Fibroblast of skin of left quadriceps (primary cell): ENCODE results near the gene SLC43A2.
"Not testable (repeated sequence)": the region's sequence is repeated elsewhere in the genome, so short reads cannot be mapped to it uniquely, and the experiment has no call there.

ENCODE experiments used
- DNase-seq, 2 experiments: peaks; one replicate each; pipeline ENCODE4 v3.0.0-alpha.2; 2013; ENCODE audit warnings: low read depth in 2 of 2

SLC43A2 gene

GRCh38 chr17:1590029-1590746 is 38.4 kb downstream of the SLC43A2 start:
- peak; percentile 33 to 45 for DNase-seq

GRCh38 chr17:1588821-1589585 is 39.6 kb downstream of the SLC43A2 start:
- no peak for DNase-seq

GRCh38 chr17:1584167-1584566 is 44.5 kb downstream of the SLC43A2 start:
- no peak for DNase-seq

- no peak for DNase-seq
Observed at GRCh38 chr17:1583556-1583955, 45.1 kb downstream of the SLC43A2 start.

- no peak for DNase-seq
Observed at GRCh38 chr17:1582374-1582773, 46.3 kb downstream of the SLC43A2 start.

GRCh38 chr17:1580979-1581676 is 47.5 kb downstream of the SLC43A2 start:
- no peak for DNase-seq

GRCh38 chr17:1578029-1578428 is 50.6 kb downstream of the SLC43A2 start:
- no peak for DNase-seq

- no peak for DNase-seq
Observed at GRCh38 chr17:1577583-1578013, 51.0 kb downstream of the SLC43A2 start.

GRCh38 chr17:1577182-1577581 is 51.5 kb downstream of the SLC43A2 start:
- peak; percentile 67 to 69 for DNase-seq

- no peak for DNase-seq
Observed at GRCh38 chr17:1576500-1576899, 52.1 kb downstream of the SLC43A2 start.

GRCh38 chr17:1574697-1575471 is 53.8 kb downstream of the SLC43A2 start:
- DNase-seq = no peak

- peak; percentile 25 to 26 for DNase-seq
Observed at GRCh38 chr17:1573932-1574696, 54.5 kb downstream of the SLC43A2 start.

- DNase-seq = not testable (repeated sequence)
Observed at GRCh38 chr17:1572646-1573045, 56.0 kb downstream of the SLC43A2 start.

GRCh38 chr17:1571341-1571704 is 57.3 kb downstream of the SLC43A2 start:
- DNase-seq = no peak

- DNase-seq = no peak
Observed at GRCh38 chr17:1568950-1569810, 59.5 kb downstream of the SLC43A2 start.

GRCh38 chr17:1566505-1567199 is 62.0 kb downstream of the SLC43A2 start:
- no peak for DNase-seq

GRCh38 chr17:1565877-1566276 is 62.8 kb downstream of the SLC43A2 start:
- no peak for DNase-seq

- DNase-seq = no peak
Observed at GRCh38 chr17:1563786-1564613, 64.6 kb downstream of the SLC43A2 start.

GRCh38 chr17:1563471-1563785 is 65.2 kb downstream of the SLC43A2 start:
- DNase-seq = not testable (repeated sequence)
